Smooth muscle cell of the umbilical artery (primary cell): Measurements from ENCODE around the gene KLHL40. TPM values are rescaled to one million over a fixed set of nuclear protein-coding genes. Genes with fewer than 3 reads are reported as not detected.

Source experiments
- total RNA-seq: library from RNA; depleted of rRNA; stranded (reverse); fragments of >200 nt; gene quantifications from 2 replicates; pipeline ENCODE4 v1.2.3, GENCODE V29; 2014

KLHL40 gene
- total RNA-seq, result not detected in 2 replicates

GRCh38 chr3:42685363-42685881, at the start of gene KLHL40:
TSS of gene KLHL40 (plus strand) at chr3:42685537. CDS start at chr3:42685619, 82 bp downstream.

GRCh38 chr3:42653560-42654330, 31.6 kb upstream of the KLHL40 start, which contains the start of gene ZBTB47:
TSS of gene ZBTB47 (plus strand) at chr3:42653697. CDS start at chr3:42658356, 4,659 bp downstream.

GRCh38 chr3:42702066-42702951, 17.0 kb downstream of the KLHL40 start, which contains the start of gene HHATL:
TSS of gene HHATL (minus strand) at chr3:42702798. CDS start at chr3:42700826, 1,972 bp downstream.

Other genes starting within 250 kb of the KLHL40 start
- not detected in 2 replicates for gene VIPR1, start 182.9 kb upstream of the KLHL40 start, total RNA-seq
- 52.3 and 57.9 TPM in 2 replicates for gene SEC22C, start 103.6 kb upstream of the KLHL40 start, total RNA-seq
- 13.3 and 15.7 TPM in 2 replicates for gene SS18L2, start 94.7 kb upstream of the KLHL40 start, total RNA-seq
- 60.9 and 76.0 TPM in 2 replicates for gene NKTR, start 84.9 kb upstream of the KLHL40 start, total RNA-seq
- gene ZBTB47, start 31.8 kb upstream of the KLHL40 start, total RNA-seq, result 31.8 and 33.4 TPM in 2 replicates
- gene HHATL, start 17.3 kb downstream of the KLHL40 start, total RNA-seq, result not detected in 2 replicates
- gene CCDC13, start 87.7 kb downstream of the KLHL40 start, total RNA-seq, result 0.14 and 0.59 TPM in 2 replicates
- gene HIGD1A, start 119.0 kb downstream of the KLHL40 start, total RNA-seq, result 178 and 185 TPM in 2 replicates
- not detected in 2 replicates for gene ACKR2, start 123.9 kb downstream of the KLHL40 start, total RNA-seq
- gene CYP8B1, start 190.3 kb downstream of the KLHL40 start, total RNA-seq, result not detected in 2 replicates
- 1.1 and 1.2 TPM in 2 replicates for gene ZNF662, start 220.6 kb downstream of the KLHL40 start, total RNA-seq